GM23248 (cell line): ENCODE measurements around the gene DAPK1. TPM values are rescaled to one million over a fixed set of nuclear protein-coding genes. Genes with fewer than 3 reads are reported as not detected.

Experiments
- DNase-seq: peaks from one replicate; pipeline ENCODE4 v3.0.0-alpha.2; 2015
- H2AFZ ChIP-seq: fragments of 200-600 bp; sonication (generic); 2 replicates; pipeline ENCODE4 v1.6.1; 2016; ENCODE audit warnings: antibody characterized with exemption
- H3F3A ChIP-seq: fragments of 200-600 bp; sonication (generic); 2 replicates; pipeline ENCODE4 v1.6.1; 2016; ENCODE audit warnings: mild to moderate bottlenecking, antibody characterized with exemption, mixed run types; ENCODE audit not compliant: insufficient read depth
- H3K27ac ChIP-seq: fragments of 200-600 bp; sonication (generic); 2 replicates; pipeline ENCODE4 v1.5.1; 2016; ENCODE audit warnings: mild to moderate bottlenecking
- H3K27me3 ChIP-seq: fragments of 200-600 bp; sonication (generic); replicated peaks from 2 replicates; pipeline ENCODE4 v1.6.1; 2016; ENCODE audit warnings: mild to moderate bottlenecking; ENCODE audit not compliant: insufficient read depth
- H3K36me3 ChIP-seq: fragments of 200-600 bp; sonication (generic); 2 replicates; pipeline ENCODE4 v1.6.1; 2016; ENCODE audit warnings: low read depth, mild to moderate bottlenecking
- H3K4me1 ChIP-seq: fragments of 200-600 bp; sonication (generic); 2 replicates; pipeline ENCODE4 v1.6.1; 2016; ENCODE audit warnings: mild to moderate bottlenecking; ENCODE audit not compliant: insufficient read depth
- H3K4me2 ChIP-seq: fragments of 200-600 bp; sonication (generic); one replicate; pipeline ENCODE4 v1.6.1; 2016; ENCODE audit warnings: mild to moderate bottlenecking; ENCODE audit not compliant: unreplicated experiment
- H3K4me3 ChIP-seq: fragments of 200-600 bp; sonication (generic); 2 replicates; pipeline ENCODE4 v1.5.1; 2016; ENCODE audit warnings: mild to moderate bottlenecking
- H3K79me2 ChIP-seq: fragments of 200-600 bp; sonication (generic); 2 replicates; pipeline ENCODE4 v1.6.1; 2016; ENCODE audit warnings: mild to moderate bottlenecking; ENCODE audit not compliant: insufficient read depth
- H3K9ac ChIP-seq: fragments of 200-600 bp; sonication (generic); 2 replicates; pipeline ENCODE4 v1.6.1; 2016; ENCODE audit warnings: mild to moderate bottlenecking
- H3K9me2 ChIP-seq: fragments of 200-600 bp; sonication (generic); 2 replicates; pipeline ENCODE4 v1.6.1; 2016; ENCODE audit warnings: mixed run types, mild to moderate bottlenecking, moderate library complexity; ENCODE audit not compliant: insufficient read depth
- H3K9me3 ChIP-seq: fragments of 200-600 bp; sonication (generic); one replicate; pipeline ENCODE4 v1.6.1; 2017; ENCODE audit warnings: low read depth
- H4K20me1 ChIP-seq: fragments of 200-600 bp; sonication (generic); 2 replicates; pipeline ENCODE4 v1.6.0; 2016; ENCODE audit not compliant: insufficient read depth
- EZH2 ChIP-seq: fragments of 200-600 bp; sonication (generic); IDR thresholded peaks from 2 replicates; pipeline ENCODE4 v1.6.1; 2018; ENCODE audit warnings: antibody characterized with exemption, mild to moderate bottlenecking; ENCODE audit not compliant: insufficient read depth, poor library complexity, severe bottlenecking
- EZH2phosphoT487 ChIP-seq: fragments of 200-600 bp; sonication (generic); IDR thresholded peaks from 2 replicates; pipeline ENCODE4 v1.6.1; 2018; ENCODE audit warnings: antibody characterized with exemption, moderate library complexity, mild to moderate bottlenecking, low read depth; ENCODE audit not compliant: insufficient read depth
- WGBS, 2 experiments: methylation state at CpG; one replicate each; pipeline ENCODE4 v1.1.6; 2015 to 2017; ENCODE audit warnings: low lambda C conversion rate in 2 of 2, low coverage in 1 of 2; ENCODE audit errors: missing lambda C conversion rate in 2 of 2; 5-methylcytosine and 5-hydroxymethylcytosine counted together
- in situ Hi-C: fragments of 300-500 bp; cut with MboI; formaldehyde crosslinking; loops from 2 replicates; pipeline ENCODE4 v1.15.0; 2020
- polyA plus RNA-seq: library from polyadenylated mRNA; unstranded; fragments of >200 nt; fragmentation: Nextera tagmentation; extraction: Ambion mirVana; gene quantifications from 2 replicates; pipeline ENCODE4 v1.2.1, GENCODE V29; 2016
- total RNA-seq: library from RNA; depleted of rRNA; stranded (reverse); fragments of >200 nt; shearing (Covaris generic); gene quantifications from 2 replicates; pipeline ENCODE4 v1.2.3, GENCODE V29; 2014

Gene DAPK1
- total and polyA plus RNA-seq, 2 experiments from 2014 or later, result 1.6 to 1.9 TPM

DNA sequence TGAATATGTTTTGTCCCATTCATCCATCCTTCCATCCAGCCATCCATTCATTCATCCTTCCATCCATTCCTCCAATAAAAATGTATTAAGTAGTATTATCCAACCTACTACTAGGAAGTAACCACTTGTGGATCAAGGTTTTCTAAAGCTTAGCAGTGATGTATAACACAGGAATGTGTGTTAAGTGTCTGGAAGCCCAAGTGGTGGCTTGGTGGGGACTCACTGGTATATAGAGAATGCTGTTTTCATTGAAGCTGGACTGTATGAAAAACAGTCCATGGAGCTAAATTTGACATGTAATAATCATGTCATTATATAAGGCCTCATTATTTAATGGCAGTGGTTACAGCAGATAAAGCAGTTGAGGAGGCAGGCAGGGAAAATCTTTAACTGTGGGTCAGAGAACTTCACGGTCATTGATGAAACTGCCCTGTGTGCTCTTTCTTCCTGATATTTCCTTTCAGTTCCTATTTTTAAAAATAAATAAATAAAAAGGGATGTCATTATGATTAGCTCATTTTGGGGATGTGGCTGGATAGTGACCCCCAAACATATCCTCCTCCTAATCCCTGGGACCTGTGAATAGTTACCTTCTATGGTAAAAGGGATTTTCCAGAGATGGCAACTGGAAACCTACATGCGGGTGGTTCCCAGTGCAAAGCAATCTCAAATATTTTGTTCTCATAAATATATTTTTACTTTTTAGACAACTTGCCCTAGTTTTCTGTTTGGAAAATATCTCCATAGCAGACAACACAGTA is 82.3 kb downstream of the DAPK1 start:
- Histone ChIP-seq H3K4me1 (no peaks in the 10 kb centered on the region), H3F3A (no peaks in the 10 kb centered on the region), H3K27ac (no peak overlapping the region), H3K4me2 (no peak overlapping the region), H3K36me3 (no peaks in the 10 kb centered on the region), H3K79me2 (no peaks in the 10 kb centered on the region), H3K27me3 (no peaks in the 10 kb centered on the region; the same call in none of the 2 replicates), H4K20me1 (no peaks in the 10 kb centered on the region), H3K9ac (no peak overlapping the region), H3K9me2 (no peaks in the 10 kb centered on the region), H2AFZ (no peak overlapping the region), H3K9me3 (no peaks in the 10 kb centered on the region), H3K4me3 (no peak overlapping the region)
- in situ Hi-C loops, result no loop called here
- DNase-seq, result peak; percentile 22
- 95 to 97% methylated on average over 2 of the region's 2 CpGs for WGBS, 2 experiments
- TF ChIP-seq EZH2, result no peak
- TF ChIP-seq EZH2phosphoT487, result no peak

DNA sequence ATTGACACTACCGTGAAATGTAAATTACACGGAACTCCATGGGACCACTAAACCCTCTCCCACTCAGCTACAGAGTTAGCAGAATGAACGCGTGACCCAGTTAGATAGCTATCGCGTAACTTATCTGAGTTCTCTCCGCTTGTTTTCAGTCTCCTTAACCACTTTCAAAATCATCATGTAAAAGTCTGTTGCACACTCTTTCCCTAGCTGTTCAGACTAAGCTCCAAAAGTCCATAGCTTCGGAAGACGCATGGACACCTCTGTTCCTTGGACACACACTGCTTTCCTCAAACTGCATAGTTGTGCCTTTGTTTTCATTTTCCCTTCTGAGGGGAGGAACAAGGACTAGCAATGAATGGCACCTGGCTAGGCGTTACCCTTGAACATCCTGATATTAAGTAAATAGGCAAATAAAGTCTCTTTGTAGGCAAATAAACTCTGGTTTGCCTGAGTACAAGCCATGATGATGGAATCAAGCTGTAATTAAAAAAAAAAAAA is 83.3 kb downstream of the DAPK1 start:
- Histone ChIP-seq H3K36me3 (no peaks in the 10 kb centered on the region), H3K9me3 (no peaks in the 10 kb centered on the region), H3K4me3 (no peak overlapping the region), H3K27me3 (no peaks in the 10 kb centered on the region; the same call in none of the 2 replicates), H3F3A (no peaks in the 10 kb centered on the region), H3K4me2 (no peak overlapping the region), H4K20me1 (no peaks in the 10 kb centered on the region), H3K4me1 (no peaks in the 10 kb centered on the region), H3K9ac (no peak overlapping the region), H3K9me2 (no peaks in the 10 kb centered on the region), H3K27ac (no peak overlapping the region), H3K79me2 (no peaks in the 10 kb centered on the region), H2AFZ (no peak overlapping the region)
- WGBS, 2 experiments, result 89 to 91% methylated on average over 10 of the region's 10 CpGs
- no peak for DNase-seq
- TF ChIP-seq EZH2 (no peak), EZH2phosphoT487 (no peak)
- in situ Hi-C loops, result no loop called here

- no peaks in the 10 kb centered on the region for H3F3A ChIP-seq
- H3K9ac ChIP-seq, result no peak overlapping the region
- no peaks in the 10 kb centered on the region; the same call in none of the 2 replicates for H3K27me3 ChIP-seq
- no peak overlapping the region for H3K4me3 ChIP-seq
- H4K20me1 ChIP-seq, result no peaks in the 10 kb centered on the region
- H3K4me2 ChIP-seq, result no peak overlapping the region
- TF ChIP-seq EZH2phosphoT487, result no peak
- TF ChIP-seq EZH2, result no peak
- H3K9me2 ChIP-seq, result no peaks in the 10 kb centered on the region
- H3K36me3 ChIP-seq, result no peaks in the 10 kb centered on the region
- H3K9me3 ChIP-seq, result no peaks in the 10 kb centered on the region
- DNase-seq, result no peak
- no peaks in the 10 kb centered on the region for H3K4me1 ChIP-seq
- in situ Hi-C loops, result no loop called here
- H3K27ac ChIP-seq, result no peak overlapping the region
- WGBS, 2 experiments, result 10 to 14% methylated on average over 3 of the region's 3 CpGs
- no peaks in the 10 kb centered on the region for H3K79me2 ChIP-seq
- no peak overlapping the region for H2AFZ ChIP-seq
Measured at GRCh38 chr9:87581513-87581912, 83.8 kb downstream of the DAPK1 start.

- H3K27ac ChIP-seq, result no peak overlapping the region
- TF ChIP-seq EZH2phosphoT487 (no peak), EZH2 (no peak)
- H3K4me1 ChIP-seq, result no peaks in the 10 kb centered on the region
- WGBS, 2 experiments, result 71 to 77% methylated on average over 10 of the region's 10 CpGs
- DNase-seq, result no peak
- H2AFZ ChIP-seq, result no peak overlapping the region
- H3K9me2 ChIP-seq, result no peaks in the 10 kb centered on the region
- no peak overlapping the region for H3K4me3 ChIP-seq
- in situ Hi-C loops, result no loop called here
- no peak overlapping the region for H3K9ac ChIP-seq
- no peaks in the 10 kb centered on the region for H4K20me1 ChIP-seq
- H3K36me3 ChIP-seq, result no peaks in the 10 kb centered on the region
- no peaks in the 10 kb centered on the region for H3K79me2 ChIP-seq
- no peaks in the 10 kb centered on the region; the same call in none of the 2 replicates for H3K27me3 ChIP-seq
- H3K9me3 ChIP-seq, result no peaks in the 10 kb centered on the region
- H3F3A ChIP-seq, result no peaks in the 10 kb centered on the region
- H3K4me2 ChIP-seq, result no peak overlapping the region
Measured at GRCh38 chr9:87581949-87582637, 84.4 kb downstream of the DAPK1 start.
